Activated CD8-positive, alpha-beta memory T cell treated with anti-CD3 and anti-CD28 coated beads for 1 hour (primary cell): ENCODE data around the gene F2R.

ENCODE experiments used
- DNase-seq, 2 donors: peaks; one replicate each; pipeline ENCODE4 v3.0.0-alpha.2; 2020; ENCODE audit warnings: low read depth in 1 of 2; ENCODE audit errors: extremely low read depth in 1 of 2

F2R gene

GRCh38 chr5:76690037-76690679 lies 25.8 kb upstream of the F2R start:
- no peak for DNase-seq

DNA sequence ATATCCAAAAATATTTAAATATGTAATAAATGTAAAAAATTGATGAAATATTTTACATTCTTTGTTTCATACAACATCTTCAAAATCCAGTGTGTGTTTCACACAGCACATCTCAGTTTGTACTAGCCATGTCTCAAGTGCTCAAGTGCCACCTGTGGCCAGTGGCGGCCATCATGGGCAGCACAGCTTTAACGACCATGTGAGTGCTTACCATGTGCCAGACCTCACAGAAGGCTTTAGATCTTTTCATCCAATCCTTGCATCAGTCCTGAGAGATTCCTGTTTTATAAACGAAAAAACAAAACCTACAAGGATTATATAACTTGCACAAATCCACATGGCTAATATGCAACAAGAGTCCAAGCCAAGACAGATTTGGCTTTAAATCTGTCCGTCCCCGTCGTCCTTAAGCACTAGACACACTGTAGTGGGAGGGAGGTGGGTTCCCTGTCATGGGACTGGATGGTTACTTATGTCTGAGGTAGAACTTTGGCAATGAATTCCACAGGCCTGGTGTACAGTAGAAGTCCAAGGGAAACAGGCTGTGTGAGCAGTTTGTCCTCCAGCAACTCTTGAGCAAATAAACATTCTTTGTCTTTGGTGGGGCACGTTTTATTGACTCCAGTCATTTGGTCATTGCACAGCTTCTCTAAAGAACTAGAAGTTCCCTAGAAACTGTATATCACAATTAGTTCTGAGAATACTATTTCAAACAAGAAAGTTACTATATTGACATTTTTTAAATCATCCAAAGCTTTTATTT lies 25.0 kb upstream of the F2R start:
- DNase-seq: no peak

DNA sequence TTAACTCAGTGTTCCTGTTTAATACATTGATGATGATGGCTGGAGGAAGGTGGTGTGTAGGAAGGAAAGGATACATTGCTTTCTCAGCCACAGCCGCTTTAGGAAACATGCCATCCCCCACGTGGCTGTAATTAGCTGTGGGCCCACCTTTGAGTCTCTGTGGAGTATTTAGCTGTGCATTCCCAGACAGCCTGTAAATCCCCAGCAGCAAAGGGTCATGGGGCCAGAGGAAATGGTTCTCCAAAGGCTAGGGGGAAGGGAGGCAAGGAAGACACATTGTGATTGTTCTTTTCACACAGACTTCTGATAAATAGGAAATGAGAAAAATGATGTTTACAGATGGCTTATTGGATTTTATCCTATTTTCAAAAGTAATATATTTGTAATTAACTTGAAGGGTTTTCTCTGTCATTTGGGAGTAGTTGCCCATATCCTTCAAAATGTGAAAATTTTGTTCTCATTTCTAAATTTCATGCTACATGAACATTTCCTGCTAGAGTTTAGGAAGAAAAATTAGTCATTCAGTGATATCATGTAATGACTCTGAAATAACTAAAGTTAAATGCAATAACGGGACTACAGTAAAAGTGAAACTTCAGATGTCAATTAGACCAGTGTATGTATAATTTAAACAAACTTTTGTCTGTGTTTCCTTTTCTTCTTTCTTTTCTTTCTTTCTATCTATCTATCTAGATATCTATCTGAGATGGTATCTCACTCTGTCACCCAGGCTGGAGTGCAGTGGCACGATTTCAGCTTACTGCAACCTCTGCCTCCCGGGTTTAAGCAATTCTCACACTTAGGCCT lies 24.3 kb upstream of the F2R start:
- no peak for DNase-seq

GRCh38 chr5:76692274-76692540 lies 23.7 kb upstream of the F2R start:
- no peak for DNase-seq

DNA sequence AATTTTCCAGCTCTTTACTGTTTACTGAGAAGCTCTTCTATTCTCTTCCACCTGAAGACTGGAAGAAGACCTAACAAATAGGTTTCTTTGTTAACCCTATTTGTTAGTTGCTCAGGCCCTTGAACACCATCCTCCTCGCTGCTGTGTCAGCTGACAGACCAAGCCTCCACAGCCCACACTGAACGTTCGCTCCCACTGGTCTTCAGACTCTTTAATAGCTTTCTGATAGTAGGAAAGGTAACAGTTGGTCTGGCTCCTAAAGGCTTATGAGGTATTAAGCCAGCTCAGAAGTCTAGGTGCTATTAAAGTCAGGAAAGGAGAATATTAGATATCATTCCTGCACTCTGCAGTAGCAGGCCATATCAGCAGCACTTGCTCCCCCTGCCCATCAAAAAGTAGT lies 23.3 kb upstream of the F2R start:
- no peak for DNase-seq

DNA sequence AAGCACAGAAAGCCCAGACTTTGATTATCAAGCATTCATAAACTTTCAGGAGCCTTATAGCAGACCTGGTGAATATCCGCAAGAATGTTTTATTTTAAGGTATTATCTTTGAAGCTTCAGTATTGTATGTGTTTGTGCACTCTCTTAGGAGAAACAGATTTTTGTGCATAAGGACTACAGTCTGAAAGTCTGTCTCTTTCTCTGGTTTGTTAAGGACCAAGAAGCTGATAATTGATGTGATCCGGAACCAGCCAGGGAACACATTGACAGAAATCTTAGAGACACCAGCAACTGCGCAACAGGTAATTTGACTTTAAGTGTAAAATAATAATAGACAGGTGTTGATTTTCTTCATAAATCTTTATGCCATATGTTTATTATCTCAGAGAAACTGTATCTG lies 22.8 kb upstream of the F2R start:
- no peak for DNase-seq

- no peak for DNase-seq
Observed at GRCh38 chr5:76694317-76694716, 21.6 kb upstream of the F2R start.

DNA sequence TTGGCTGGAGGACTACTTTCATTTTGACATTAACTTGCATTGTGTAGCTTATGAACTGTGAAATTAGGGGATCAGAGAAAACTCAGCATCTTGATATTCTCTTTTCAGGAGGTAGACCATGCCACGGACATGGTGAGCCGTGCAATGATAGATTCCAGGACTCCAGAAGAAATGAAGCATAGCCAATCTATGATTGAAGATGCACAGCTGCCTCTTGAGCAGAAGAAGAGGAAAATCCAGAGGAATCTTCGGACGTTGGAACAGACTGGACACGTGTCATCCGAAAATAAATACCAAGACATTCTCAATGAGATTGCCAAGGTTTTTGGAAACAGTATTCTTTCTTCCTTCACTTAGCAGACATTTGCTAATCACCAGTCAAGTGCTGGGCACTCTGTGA lies 20.6 kb upstream of the F2R start:
- DNase-seq: no peak

DNA sequence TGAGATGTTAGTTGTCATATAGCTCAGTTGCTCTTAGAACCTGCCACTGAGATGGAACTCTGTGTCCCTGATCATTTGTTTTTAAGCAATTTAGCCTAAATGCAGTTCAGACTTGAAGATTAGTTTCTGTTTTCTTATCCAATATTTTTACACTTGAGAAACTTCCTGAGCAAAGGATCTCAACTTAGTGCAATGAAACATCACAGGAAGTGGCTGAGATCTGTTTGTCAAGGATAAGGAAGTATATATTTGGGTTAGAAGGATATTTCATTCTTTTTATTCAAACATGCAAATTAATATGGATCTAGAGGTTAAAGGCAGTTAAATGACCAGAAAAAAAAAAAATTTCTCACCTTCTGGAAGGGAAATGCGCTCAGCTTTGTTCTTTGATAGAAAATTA lies 19.7 kb upstream of the F2R start:
- no peak for DNase-seq

DNA sequence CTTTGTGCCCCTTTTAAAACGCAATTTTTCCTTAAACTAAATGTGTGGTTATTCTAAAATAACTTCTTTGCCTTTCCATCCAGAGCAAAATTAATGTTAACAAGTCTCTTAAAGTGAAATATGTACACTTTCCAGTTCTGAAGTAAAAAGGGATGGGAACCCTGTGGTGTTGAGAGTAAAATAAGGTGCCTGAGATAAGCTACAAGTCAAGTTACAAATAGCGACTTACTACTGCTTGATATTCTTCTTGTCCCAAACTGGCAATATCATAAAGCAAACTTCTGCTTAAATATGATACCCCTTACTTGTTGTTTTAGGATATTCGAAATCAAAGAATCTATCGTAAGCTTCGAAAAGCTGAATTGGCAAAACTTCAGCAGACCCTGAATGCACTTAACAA lies 18.3 kb upstream of the F2R start:
- no peak for DNase-seq

DNA sequence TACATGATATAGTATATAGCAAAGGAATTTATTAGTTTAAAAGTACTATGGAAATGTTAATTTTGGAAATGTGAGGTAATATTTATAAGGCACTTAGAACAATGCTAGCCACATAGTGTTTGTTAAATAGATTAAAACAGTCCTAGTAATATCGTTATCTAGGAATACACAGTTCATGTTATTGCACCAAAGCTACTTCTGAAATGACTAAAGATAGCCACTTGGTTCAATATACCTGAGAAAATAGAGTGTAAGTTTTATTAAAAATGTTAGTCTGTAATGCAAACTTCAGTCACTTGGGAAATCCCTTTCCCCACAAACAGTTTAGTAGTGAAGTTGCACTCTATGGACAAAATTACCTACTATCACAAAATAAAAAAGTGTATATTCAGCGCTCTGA lies 15.4 kb upstream of the F2R start:
- no peak for DNase-seq

GRCh38 chr5:76701298-76701697 lies 14.6 kb upstream of the F2R start:
- no peak for DNase-seq

- no peak for DNase-seq
Observed at GRCh38 chr5:76703707-76704106, 12.2 kb upstream of the F2R start.

- no peak for DNase-seq
Observed at GRCh38 chr5:76704131-76704663, 11.7 kb upstream of the F2R start.

DNA sequence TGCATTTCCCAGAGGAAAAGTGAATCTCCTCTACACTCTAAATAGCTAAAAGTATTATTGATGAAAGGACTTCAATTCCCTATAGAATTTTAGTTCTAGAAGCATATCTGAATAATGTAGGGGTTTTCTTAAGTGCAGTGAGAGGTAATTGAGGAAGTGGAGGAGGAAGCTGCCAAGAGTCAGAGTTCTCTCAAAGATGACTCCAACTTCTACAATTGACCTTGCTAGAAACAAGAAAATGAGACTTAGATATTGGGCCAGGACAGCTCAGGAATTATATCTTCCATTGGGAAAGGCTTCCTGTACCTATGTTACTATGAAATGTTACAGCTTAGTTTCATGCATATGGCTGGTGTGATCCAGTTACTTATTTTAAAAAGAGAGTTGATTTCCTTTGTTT lies 10.4 kb upstream of the F2R start:
- no peak for DNase-seq

DNA sequence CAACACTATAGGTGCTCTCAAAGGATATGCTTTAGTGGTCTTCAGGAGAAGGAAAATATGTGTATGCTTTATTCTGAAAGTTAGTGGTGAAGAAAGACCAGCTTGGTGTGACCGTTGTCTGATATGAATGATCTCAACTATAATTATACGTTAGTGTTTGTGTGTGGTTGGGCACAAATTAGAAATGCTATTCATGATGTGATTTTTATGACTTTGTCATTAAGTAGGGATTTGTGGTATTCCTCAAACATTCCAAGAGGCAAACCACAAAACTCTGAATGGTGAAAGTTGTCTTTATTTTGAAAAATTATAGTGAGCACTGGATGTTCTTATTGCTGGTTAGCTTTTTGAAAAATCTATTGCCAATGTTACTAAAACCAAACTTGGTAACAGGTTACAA lies 6.2 kb upstream of the F2R start:
- DNase-seq: no peak

DNA sequence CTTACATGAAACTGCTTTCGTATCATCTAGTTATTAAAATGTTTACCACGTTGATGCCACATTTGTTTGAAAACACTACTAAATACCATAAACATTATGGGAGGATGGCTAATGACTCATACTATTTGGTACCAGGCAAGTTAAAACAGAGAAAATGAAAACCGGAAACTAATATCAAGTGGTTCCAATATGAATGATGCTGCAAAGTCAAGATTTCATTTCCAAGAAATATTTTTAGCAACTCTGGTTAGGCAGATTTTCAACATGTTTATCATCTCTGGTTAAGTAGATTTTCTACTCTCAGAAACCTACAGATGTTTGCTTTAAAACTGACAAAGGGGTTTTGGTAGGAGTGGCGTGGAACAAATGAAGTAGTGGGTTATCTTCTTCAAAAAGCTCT lies 4.9 kb upstream of the F2R start:
- DNase-seq: no peak

DNA sequence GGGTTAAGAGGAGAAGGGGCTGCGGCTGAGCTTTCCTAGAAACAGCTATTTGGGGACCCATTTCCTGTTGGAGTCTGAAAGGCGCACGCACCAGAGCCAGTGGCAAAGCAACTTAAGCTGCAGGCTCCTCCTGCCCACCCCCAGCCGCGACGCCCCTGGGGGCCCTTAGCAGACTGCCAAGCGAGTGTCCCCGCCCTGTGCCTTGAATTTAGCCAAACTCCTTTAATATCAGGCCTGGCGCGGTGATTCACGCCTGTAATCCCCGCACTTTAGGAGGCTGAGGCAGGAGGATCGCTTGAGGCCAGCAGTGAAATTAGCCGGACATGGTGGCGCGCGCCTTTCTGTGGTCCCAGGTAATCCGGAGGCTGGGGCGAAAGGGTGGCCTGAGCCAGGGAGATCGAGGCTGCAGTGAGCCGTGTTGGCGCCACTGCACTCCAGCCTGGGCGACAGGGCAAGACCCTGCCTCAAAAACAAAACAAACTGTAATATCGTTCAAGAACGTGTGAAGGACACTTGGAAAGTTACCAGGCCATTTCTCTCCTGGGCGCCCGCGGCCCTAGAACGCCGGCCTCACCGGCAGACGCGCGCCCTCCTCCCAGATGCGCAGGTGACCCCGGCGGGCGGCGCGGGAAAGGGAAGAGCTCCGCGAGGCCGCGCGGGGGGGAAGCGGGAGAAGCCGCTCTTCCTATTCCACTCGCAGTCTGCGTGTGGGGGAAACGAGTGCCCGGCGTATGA lies 1.0 kb upstream of the F2R start:
- DNase-seq: no peak

GRCh38 chr5:76715486-76715735 lies 515 bp upstream of the F2R start:
- DNase-seq: no peak

- no peak for DNase-seq
Observed at GRCh38 chr5:76716456-76717157, 681 bp downstream of the F2R start.
